H54 (cell line): ENCODE results near the gene TMEM39B.
"Not testable (repeated sequence)": the region's sequence is repeated elsewhere in the genome, so short reads cannot be mapped to it uniquely, and the experiment has no call there.

Experiments used
- DNase-seq: peaks from one replicate; pipeline ENCODE4 v3.0.0; 2011; ENCODE audit warnings: low spot score, mixed read lengths; ENCODE audit not compliant: insufficient read length
- FAIRE-seq: peaks from 3 replicates; lab custom pipeline; 2011; peaks lifted over from hg19 to GRCh38; lab: Jason Lieb, UNC
- POLR2A ChIP-seq: IDR thresholded peaks from 2 replicates; pipeline ENCODE4 v1.6.1; 2011; ENCODE audit warnings: low read depth, mild to moderate bottlenecking, low read length

The TMEM39B gene

DNA sequence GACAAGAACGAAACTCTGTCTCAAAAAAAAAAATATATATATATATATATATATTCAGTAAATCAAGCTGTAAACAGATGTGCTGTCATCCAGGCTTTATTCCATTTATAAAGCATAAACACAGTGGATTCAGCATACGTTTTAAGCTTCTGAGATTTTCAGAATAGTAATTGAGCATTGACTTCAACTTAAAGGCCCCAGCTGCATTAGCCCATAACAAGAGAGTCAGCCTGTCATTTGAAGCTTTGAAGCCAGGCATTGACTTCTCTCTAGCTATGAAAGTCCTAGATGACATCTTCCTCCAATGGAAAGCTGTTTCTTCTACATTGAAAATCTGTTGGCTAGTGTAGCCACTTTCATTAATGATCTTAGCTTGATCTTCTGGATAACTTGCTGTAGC, 41.7 kb downstream of the TMEM39B start:
- no peak for FAIRE-seq
- DNase-seq = no peak
- no peak for TF ChIP-seq POLR2A

DNA sequence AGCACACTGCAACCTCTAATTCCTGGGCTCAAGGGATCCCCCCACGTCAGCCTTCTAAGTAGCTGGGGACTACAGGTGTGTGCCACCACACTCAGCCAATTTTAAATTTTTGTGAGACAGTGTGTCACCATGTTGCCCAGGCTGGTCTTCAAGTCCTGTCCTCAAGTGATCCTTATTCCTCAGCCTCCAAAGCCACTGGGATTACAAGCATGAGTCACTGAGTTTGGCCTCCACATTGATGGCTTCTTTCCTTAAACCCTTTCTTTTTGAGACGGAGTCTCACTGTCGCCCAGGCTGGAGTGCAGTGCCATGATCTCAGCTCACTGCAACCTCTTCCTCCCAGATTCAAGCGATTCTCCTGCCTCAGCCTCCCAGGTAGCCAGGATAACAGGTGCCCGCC, 42.8 kb downstream of the TMEM39B start:
- no peak for TF ChIP-seq POLR2A
- FAIRE-seq (no peak), DNase-seq (no peak)

DNA sequence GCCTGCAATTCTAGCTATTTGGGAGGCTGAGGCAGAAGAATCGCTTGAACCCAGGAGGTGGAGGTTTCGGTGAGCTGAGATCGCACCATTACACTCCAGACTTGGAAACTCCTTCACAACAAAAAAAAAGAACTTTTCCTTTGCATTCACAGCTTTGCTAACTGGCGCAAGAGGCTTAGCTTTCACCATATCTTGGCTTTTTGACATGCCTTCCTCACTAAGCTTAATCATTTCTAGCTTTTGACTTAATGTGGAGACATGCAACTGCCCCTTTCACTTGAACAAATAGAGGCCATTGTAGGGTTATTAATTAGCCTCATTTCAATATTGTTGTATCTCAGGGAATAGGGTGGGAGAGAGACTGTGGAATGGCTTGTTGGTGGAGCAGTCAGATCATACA, 43.8 kb downstream of the TMEM39B start:
- TF ChIP-seq POLR2A = no peak
- DNase-seq = no peak
- FAIRE-seq = no peak

GRCh38 chr1:32122151-32122550, 49.4 kb downstream of the TMEM39B start:
- TF ChIP-seq POLR2A = no peak
- FAIRE-seq = no peak
- DNase-seq = no peak

DNA sequence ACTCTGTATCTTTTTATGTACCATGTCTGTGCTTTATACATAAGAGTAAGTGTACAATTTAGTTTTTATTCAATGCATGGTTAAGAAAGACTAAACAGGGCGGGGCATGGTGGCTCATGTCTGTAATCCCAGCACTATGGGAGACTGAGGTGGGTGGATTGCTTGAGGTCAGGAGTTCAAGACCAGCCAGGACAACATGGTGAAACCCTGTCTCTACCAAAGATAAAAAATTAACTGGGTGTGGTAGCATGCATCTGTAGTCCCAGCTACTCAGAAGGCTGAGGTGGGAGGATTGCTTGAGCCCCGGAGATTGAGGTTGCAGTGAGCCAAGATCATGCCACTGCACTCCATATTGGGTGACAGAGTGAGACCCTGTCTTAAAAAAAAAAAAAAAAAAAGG, 50.6 kb downstream of the TMEM39B start:
- not testable (repeated sequence) for DNase-seq, FAIRE-seq

DNA sequence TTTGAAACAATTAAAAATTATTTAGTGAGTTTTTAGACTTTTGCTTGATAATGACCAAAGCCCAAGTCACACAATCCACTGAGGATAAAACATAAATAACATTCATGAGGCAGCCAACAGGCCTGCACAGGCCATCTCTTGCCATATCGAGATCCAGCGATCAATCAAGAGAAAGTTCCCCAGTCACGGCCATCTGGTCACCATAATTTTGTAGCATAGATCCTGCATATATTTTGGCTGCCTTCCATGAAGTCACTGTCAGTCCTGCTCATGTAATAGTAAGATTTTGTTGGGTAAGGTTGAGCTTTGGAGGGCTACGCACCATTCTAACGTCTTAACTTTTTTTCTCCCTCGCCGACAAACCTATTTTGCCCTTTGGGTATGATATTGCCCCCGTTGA, 52.6 kb downstream of the TMEM39B start:
- no peak for FAIRE-seq
- DNase-seq = no peak
- no peak for TF ChIP-seq POLR2A

GRCh38 chr1:32126770-32127169, 54.0 kb downstream of the TMEM39B start:
- FAIRE-seq (no peak), DNase-seq (no peak)
- TF ChIP-seq POLR2A = no peak

DNA sequence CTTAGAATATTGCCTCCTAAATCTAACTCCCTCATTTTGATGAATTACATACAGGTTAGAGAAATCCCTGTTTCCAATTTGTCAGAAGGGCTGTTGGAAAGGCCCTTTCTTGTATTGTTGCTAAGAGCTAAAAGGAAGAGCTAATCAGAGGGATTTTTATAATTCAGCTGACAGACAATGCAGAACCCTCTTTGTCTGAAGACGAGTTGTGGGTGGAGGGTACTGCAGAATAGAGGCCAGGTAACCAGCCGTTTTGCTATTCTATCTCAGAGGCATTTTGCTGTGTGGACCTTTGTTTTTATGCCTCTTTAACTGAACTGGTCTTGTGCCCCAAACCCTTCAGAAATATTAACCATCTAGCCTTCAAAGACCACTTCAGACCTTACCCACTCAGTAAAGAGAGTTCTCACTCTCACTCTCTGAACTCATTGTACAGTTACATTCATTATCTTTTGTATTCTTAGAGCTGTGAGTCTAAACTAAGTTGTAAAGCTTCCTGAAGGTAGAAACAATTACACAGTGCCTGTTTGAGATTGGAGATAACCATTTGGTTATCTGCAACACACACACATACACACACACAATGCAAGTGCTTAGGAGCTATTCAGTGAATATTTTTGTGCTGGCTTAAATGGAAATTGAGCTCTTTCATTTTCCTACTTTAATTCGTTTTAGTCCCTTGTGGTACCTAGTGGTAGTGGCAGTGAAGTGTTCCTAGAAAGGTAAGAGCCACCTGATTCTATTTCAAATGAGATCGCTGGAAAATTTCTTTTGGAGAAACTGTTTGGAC, 54.9 kb downstream of the TMEM39B start:
- FAIRE-seq (no peak), DNase-seq (no peak)
- TF ChIP-seq POLR2A = no peak

- no peak for TF ChIP-seq POLR2A
- no peak for FAIRE-seq
- DNase-seq = no peak
These were observed 55.7 kb downstream of the TMEM39B start for GRCh38 chr1:32128479-32128878.

DNA sequence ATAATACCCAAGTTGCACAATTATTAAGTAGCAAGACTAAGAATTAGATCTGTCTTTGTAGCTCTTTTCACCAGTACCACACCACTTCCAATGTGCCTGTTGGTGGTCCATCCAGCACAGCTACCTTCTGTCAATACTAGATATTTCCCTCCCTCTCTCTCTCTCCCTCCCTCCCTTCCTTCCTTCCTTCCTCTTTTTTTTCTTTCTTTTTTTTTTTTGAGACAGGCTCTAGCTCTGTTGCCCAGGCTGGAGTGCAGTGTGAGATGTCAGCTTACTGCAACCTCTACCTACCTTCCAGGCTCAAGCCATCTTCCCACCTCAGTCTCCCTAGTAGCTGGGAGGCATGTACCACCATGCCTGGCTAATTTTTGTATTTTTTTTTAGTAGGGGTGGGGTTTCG, 56.2 kb downstream of the TMEM39B start:
- TF ChIP-seq POLR2A = no peak
- FAIRE-seq = no peak
- no peak for DNase-seq

GRCh38 chr1:32133950-32134280, 61.2 kb downstream of the TMEM39B start:
- not testable (repeated sequence) for FAIRE-seq, DNase-seq

DNA sequence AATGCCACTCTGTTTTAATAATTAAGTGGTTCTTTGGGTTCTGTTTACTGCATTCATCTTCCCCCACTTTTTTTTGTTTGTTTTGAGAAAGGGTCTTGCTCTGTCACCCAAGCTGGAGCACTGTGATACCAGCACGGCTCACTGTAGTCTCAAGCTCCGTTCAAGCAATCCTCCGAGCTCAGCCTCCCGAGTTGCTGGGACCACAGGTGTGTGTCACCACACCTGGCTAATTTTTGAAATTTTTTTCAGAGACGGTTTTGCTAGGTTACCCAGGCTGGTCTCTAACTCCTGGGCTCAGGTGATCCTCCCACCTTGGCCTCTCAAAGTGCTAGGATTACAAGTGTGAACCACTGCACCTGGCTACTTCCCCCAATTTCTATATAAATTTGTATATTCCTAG, 64.4 kb downstream of the TMEM39B start:
- FAIRE-seq (no peak), DNase-seq (no peak)
- no peak for TF ChIP-seq POLR2A

DNA sequence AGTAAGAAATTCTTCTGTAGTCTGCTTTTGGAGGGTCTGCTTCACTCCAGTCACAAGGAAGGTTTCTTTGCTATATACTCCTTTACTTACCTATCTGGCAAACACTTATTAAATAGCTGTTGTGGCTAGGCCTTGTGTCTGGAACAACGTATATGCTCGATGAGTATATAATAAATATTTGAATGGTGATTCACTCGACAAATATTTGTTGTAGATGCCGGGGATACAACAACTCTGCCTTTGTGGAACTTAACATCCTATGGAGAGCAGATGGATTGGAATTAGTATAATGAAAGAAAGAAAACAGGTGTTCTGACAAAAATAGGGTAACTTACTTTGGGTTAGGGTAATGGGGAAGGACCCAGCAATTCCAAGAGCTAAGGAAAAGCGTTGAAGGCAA, 66.2 kb downstream of the TMEM39B start:
- DNase-seq (peak; percentile 20), FAIRE-seq (peak; percentile 57)
- TF ChIP-seq POLR2A = no peak

GRCh38 chr1:32142446-32143301, 69.9 kb downstream of the TMEM39B start:
- FAIRE-seq (peak; percentile 85), DNase-seq (peak; percentile 35)
- TF ChIP-seq POLR2A = no peak

DNA sequence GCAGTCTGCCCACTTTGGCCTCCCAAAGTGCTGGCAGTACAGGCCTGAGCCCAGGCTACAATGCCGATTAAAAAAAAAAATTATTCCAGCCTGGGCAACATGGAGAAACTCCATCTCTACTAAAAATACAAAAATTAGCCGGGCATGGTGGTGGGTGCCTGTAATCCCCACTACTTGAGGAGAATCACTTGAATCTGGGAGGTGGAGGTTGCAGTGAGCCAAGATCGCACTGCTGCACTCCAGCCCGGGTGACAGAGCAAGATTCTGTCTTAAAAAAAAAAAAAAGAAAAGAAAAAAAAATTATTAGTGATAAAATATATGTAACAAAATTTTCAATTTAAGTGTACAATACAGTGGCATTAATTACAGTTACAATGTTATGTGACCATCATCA, 70.6 kb downstream of the TMEM39B start:
- not testable (repeated sequence) for DNase-seq, FAIRE-seq
